Measurements from ENCODE around the gene OSTF1.

DNA sequence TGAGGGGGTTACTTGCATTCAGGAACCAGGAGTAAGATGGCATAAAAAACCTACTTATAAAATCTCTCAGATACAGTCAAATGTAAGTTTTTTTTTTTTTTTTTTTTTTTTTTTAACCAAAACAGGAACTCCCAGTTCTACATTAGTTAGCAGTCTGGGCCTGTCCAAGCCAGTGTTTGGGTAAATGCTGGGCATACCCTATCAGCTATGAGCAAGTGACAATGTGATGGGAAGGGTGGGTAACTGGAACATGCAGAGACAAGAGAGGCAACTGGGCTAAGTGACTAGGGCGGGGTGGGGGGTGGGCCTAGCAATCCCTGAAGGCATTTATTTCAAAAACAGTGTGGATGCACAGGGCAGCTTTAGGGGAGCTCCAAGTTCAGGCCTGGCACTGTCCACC is 2.7 kb upstream of the OSTF1 start:
- no peak for TF ChIP-seq EP300 (IDR thresholded peaks at IDR 0.05)
- TF ChIP-seq, protein P1, sequence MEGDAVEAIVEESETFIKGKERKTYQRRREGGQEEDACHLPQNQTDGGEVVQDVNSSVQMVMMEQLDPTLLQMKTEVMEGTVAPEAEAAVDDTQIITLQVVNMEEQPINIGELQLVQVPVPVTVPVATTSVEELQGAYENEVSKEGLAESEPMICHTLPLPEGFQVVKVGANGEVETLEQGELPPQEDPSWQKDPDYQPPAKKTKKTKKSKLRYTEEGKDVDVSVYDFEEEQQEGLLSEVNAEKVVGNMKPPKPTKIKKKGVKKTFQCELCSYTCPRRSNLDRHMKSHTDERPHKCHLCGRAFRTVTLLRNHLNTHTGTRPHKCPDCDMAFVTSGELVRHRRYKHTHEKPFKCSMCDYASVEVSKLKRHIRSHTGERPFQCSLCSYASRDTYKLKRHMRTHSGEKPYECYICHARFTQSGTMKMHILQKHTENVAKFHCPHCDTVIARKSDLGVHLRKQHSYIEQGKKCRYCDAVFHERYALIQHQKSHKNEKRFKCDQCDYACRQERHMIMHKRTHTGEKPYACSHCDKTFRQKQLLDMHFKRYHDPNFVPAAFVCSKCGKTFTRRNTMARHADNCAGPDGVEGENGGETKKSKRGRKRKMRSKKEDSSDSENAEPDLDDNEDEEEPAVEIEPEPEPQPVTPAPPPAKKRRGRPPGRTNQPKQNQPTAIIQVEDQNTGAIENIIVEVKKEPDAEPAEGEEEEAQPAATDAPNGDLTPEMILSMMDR (IDR thresholded peaks at IDR 0.05): no peak
- no peak for TF ChIP-seq POLR2AphosphoS5 (IDR thresholded peaks at IDR 0.05)
- no peak for TF ChIP-seq POLR2A (IDR thresholded peaks at IDR 0.05)

All from sigmoid colon (tissue), 4 donors.